Measurements from ENCODE around the gene C1orf35. TPM values are rescaled to one million over a fixed set of nuclear protein-coding genes. Genes with fewer than 3 reads are reported as not detected.

The C1orf35 gene
- total RNA-seq, 4 donors from 2014 or later, result 10.6 to 18.6 (median 12.6) TPM; not detected in 1

- TF ChIP-seq CTCF (IDR thresholded peaks at IDR 0.05) (no peak), POLR2A (IDR thresholded peaks at IDR 0.05) (no peak)
- intact Hi-C loops (cut with DNase I; ENCODE audit: low total_unique reads), result no loop called here
- H3K36me3 ChIP-seq, result no peaks in the 10 kb centered on the region
Measured at GRCh38 chr1:228064741-228065542, 38.2 kb downstream of the C1orf35 start.

GRCh38 chr1:228064296-228064695 is 38.8 kb downstream of the C1orf35 start:
- Histone ChIP-seq H3K27ac (no peak overlapping the region), H3K27me3 (peaks cover 18 to 47% of the 10 kb centered on the region in 2 donors), H3K9me3 (no peaks in the 10 kb centered on the region), H3K36me3 (no peaks in the 10 kb centered on the region), H3K4me3 (no peak overlapping the region), H3K4me1 (no peaks in the 10 kb centered on the region)
- TF ChIP-seq POLR2A (IDR thresholded peaks at IDR 0.05), result no peak
- no peak for TF ChIP-seq CTCF (IDR thresholded peaks at IDR 0.05)
- DNase-seq, result no peak
- intact Hi-C loops (cut with DNase I; ENCODE audit: low total_unique reads), result no loop called here

More at GRCh38 chr1:228064741-228065542, 38.2 kb downstream of the C1orf35 start:
- peaks cover 12 to 40% of the 10 kb centered on the region in 2 donors for H3K27me3 ChIP-seq
- H3K4me3 ChIP-seq, result no peak overlapping the region
- H3K9me3 ChIP-seq, result no peaks in the 10 kb centered on the region
- H3K27ac ChIP-seq, result no peak overlapping the region
- no peaks in the 10 kb centered on the region for H3K4me1 ChIP-seq
- no peak for DNase-seq

DNA sequence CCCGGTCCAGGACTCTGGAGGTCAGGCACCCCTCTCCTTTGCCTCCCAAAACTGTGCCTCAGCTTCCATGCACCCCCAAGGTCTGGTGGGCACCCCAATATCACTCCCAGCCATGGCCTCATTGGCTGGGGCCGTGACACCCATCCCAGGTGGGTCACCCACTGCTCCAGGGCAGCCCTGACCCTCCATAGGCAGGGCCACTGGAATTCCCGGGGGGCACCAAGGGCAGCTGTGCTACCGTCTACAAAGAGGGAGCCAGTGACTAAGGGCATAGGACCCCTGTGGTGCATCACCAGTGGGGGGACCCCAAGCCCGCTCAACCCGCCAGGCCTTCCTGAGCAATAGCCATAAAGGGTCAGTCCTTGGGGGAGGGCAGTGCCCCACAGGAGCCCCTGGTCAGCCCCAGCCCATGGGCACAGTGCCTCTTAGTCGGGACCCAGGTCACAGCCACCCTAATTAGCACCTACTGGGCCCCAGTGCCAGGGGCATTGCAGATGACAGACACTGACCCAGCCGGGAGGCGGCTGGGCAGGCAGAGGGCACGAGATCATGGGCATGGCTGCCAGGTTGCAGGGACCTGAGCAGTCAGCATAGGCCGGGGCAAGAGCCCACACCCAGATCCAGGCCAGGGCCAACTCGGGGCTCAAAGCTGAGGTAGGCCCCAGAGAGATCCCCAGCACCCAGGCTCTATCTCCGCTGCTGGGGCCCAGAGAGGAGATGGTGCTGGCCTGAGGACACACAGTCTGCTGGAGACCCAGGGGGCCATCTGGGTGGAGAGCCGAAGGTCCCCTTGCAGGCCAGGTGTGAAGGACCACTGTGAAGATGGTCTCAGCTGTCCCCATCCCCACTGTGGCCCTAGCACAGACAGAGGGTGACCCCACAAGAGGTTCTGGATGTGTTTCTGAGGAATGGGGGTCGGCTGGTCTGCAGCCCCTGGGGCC is 39.6 kb downstream of the C1orf35 start:
- no peak overlapping the region for H3K27ac ChIP-seq
- intact Hi-C loops (cut with DNase I; ENCODE audit: low total_unique reads), result no loop called here
- DNase-seq, result no peak
- no peaks in the 10 kb centered on the region for H3K36me3 ChIP-seq
- peaks cover 23 to 55% of the 10 kb centered on the region in 2 donors for H3K27me3 ChIP-seq
- no peaks in the 10 kb centered on the region for H3K4me1 ChIP-seq
- no peak overlapping the region for H3K4me3 ChIP-seq
- TF ChIP-seq POLR2A (IDR thresholded peaks at IDR 0.05) (no peak), CTCF (IDR thresholded peaks at IDR 0.05) (no peak)
- H3K9me3 ChIP-seq, result no peaks in the 10 kb centered on the region

GRCh38 chr1:228062812-228063211 is 40.3 kb downstream of the C1orf35 start:
- H3K4me1 ChIP-seq, result no peaks in the 10 kb centered on the region
- peaks cover 0 to under 1% of the 10 kb centered on the region in 2 donors for H3K9me3 ChIP-seq
- no peak overlapping the region for H3K27ac ChIP-seq
- no peak for TF ChIP-seq POLR2A (IDR thresholded peaks at IDR 0.05)
- TF ChIP-seq CTCF (IDR thresholded peaks at IDR 0.05), result no peak
- DNase-seq, result no peak
- peaks cover 24 to 55% of the 10 kb centered on the region in 2 donors for H3K27me3 ChIP-seq
- intact Hi-C loops (cut with DNase I; ENCODE audit: low total_unique reads), result no loop called here
- H3K4me3 ChIP-seq, result no peak overlapping the region
- H3K36me3 ChIP-seq, result no peaks in the 10 kb centered on the region

Measured in uterus (tissue), 4 donors.